HG03060 (cell line): ENCODE data around the gene NAV3.

ENCODE experiments used
- ATAC-seq: cut with Tn5 transposase; IDR thresholded peaks from one replicate; pipeline ENCODE4 v1.9.1; 2021; ENCODE audit warnings: low read depth, moderate number of reproducible peaks; ENCODE audit not compliant: unreplicated experiment

The NAV3 gene

DNA sequence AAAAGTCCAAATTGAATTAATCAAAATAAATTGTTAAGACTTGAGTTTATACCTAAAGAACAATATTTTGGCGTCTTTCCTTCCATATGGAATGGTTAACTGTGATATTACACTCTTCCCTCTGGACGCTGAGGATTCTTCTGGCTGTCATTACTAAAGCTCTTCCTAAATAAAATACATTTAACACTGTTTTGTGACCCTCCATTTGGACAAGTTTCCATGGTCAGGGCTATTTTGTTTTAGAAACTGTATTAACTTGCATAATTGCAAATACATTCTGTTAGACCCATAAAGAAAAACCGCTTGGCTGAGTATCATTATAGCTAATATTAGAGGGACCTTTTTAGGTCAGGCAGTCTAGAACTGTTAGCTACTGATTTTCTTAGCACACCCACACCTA, 87.4 kb downstream of the NAV3 start:
- no peak for ATAC-seq

DNA sequence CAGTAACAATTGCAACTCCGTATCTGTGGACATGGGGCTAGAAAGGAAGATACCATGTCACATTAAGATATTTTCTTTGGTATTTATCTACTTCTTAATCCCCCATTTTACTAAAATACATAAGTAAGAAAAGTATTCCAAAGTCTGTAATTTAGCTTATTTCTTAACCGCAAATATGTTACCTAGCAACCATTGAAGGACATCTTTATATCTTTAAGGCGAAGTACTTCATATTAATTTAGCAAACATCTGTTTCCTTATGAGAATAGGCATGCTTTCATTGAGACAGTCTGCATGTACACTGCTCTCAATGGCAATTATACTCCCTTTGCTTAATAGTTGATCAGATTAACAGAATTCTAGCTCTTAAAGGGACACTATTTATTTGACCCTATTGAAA, 88.8 kb downstream of the NAV3 start:
- no peak for ATAC-seq

DNA sequence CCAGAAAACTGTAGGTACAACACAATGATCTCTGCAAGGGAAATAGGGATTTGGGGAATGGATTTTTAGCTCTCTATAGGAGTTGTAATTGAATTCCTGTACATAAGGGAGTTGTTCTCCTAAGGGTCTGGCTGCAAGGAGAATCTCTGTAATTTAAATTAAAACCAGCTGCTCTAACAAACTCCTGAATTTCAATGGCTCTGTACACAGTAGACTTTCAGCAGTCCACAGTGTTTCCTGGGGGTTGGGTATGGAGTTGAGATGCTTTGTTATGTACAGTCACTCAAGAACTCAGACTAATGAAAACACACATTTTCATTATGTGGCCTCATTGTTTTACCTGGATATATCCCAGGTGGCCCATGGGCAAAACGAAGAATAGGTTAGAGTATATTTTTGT, 93.2 kb downstream of the NAV3 start:
- ATAC-seq, result no peak

DNA sequence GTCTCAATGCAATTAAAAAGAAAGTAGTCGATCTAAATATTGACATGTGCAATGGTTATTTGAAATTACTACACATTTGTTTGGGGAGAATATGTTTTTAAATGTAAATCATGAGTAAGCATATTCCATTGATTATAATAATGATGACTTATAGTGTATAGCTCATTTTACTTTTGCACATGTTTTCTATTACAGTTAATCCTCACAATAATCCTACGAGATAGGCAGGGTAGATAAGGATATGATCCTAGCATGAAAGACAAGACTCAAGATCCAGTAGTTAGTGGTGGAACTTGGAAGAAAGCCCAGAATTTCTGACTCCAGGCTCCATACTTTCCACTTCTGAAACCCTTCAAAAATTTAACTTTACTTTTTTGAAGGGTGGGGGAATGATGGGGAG, 94.0 kb downstream of the NAV3 start:
- ATAC-seq, result no peak

DNA sequence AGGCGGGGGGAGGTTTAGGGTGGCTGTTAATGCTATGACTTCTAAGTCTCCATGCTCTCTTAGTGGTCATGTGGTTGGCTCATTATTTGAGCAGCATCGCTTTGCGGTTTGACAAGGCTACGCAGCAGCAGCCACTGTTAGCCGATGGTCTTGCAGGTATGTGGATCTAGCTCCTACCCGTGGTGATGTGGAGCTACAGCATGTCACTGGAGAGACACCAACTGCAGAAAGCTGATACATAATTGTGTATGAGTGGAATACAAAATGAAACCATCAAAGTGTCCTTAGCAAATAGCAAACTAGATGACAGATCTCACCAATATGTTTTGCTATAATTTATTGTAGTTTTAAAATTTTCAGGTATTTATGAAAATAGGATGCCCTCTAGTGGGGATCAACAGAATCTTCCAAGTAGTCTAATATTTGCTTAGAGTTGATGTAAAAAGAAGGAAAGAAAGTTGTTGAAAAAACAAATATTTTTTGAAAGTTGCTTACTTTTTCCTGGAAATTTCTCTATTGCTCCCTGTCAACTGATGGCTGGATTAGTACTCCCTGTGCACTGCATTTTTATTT, 94.9 kb downstream of the NAV3 start:
- ATAC-seq, result peak; percentile 100

DNA sequence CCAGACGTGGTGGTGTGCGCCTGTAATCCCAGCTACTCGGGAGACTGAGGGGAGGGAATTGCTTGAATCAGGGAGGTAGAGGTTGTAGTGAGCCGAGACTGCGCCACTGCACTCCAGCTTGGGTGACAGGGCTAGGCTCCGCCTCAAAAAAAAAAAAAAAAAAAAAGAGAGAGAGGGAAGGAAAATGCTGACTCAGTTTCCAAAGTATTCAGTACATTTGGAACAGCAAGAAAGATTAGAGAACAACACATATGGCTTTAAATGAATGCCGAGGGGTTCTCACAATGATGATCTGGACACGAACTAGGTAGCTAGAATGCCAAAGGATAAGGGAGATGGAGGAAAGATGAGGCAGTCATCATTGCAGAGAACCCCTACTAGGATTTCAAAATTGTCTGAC, 97.4 kb downstream of the NAV3 start:
- ATAC-seq, result no peak

DNA sequence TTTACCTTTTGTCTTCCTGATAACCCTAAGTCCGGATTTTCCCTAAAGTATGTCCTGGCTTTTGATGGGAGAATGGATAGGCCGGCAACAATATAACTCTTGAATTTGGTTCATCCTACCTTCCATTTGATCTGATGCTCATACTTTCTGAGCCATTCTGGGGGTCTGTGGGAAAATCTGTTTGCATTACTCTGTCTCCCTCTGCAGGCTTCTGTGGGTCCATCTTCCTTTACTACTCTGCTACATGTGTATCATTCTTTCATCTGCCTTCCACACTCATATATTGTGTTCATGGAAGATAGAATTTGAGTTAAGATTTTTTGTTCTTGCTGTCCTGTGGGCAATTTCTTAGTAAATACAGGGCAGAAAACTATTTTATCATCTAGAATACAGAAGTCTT, 101.5 kb downstream of the NAV3 start:
- ATAC-seq, result no peak

DNA sequence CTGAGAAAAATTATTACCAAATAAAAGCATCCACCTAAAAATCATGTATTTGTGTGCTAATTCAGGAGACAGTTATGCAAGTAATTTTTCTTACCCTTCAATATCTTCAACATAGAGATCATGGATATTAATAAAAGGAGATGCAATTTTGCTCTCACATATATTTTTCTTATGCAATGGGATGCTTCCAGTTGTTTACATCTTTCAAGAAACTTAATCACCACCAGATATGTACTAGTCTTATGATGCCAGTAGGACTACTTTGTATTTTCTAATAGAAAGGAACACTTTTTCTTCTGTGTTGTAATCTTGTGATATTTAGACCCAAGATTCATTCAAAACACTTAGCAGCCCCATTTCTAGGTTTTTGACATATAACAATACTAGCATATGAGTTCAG, 107.6 kb downstream of the NAV3 start:
- no peak for ATAC-seq

DNA sequence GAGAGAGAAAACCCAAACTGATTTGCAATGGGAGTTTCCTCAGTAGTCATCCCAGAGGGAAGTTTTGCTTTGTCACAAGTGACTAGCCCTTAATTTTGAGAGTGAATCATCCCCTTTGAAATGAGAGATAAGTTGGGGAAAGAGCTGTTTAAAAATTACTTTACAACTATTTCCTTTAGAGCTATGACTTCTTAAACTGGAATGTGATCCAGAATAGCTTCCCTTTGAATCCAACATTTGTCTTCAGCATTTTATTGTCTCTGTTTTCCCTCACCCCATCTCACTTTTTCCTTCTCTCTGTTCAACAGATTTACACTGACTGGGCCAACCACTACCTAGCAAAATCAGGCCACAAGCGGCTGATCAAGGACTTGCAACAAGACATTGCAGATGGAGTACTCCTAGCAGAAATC, 109.3 kb downstream of the NAV3 start:
- ATAC-seq, result no peak

DNA sequence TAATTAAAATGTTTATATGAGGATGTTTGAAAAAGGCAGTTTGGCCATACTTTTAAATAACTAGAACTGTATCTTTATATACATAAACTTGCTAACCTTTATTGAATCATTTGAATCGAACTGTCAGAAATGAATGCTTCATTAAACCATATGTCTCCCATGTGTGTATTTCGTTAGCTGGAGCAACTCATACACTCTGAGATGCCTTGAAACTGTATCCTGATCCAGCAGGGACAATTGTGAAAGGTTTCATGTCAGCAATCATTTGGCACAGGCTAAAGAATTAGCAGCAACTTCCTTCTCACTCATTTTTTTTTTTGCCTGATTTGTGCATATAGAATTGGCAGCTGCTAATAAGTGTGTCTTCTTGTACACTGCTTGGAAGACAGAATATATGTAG, 109.9 kb downstream of the NAV3 start:
- no peak for ATAC-seq

DNA sequence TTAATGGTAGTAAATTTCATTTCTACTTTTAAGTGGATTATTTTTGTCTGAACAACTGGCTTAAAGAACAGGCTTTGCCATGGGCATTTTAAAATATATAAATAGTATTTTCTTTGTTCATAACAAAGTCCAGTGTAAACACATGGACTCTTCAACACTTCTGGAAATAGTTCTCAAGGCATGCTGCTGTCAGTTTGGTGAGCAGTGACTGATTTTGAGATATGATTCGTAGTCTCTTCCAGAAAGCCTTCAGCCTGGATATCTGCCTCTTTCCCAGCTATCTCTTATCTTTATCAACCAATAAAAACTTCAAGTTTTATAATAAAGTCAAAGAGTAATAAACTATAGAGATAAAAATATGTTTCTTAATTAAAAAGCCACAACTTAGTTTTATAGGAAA, 110.7 kb downstream of the NAV3 start:
- ATAC-seq, result no peak

DNA sequence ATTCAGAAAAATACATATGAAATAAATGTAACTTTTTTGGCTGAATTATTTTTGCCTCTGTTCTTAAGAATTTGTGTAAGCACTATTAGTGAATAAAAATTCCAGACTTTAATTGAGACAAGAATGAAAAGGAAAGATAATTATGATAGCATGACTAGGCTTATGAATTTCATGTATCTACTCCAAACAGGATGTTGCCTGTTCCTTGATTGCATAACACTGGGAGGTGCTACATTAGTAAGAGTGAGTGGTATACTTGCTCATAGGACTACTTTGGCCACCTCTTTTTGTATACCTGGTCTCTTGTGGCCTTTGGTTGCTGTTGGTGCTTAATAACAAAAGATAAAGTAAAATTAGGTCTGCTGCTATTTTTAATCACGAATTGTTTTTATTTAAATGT, 112.8 kb downstream of the NAV3 start:
- ATAC-seq, result no peak

DNA sequence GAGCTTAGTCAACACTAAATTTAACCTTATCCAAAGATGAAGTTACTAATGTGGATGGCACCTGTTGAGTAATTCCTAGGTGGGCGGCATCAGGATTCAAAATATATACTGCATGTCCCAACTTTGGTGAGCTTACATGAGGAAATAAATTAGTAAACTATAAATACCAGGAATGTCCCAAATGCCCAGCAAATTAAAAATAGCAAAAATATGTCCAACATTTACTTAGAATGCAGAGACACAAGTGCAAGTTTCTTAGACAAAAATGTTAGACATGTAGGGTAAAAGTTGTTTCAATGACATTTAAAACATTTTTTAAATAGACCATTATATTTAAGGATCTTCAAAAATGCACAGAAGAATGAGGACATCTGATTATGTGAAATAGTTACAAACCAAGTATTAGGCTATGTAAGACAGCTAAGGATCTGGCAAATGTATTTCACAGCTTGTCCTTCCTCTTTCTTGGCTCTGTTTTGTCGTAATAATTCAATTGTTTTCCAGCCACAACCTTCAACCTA, 115.9 kb downstream of the NAV3 start:
- ATAC-seq, result no peak

DNA sequence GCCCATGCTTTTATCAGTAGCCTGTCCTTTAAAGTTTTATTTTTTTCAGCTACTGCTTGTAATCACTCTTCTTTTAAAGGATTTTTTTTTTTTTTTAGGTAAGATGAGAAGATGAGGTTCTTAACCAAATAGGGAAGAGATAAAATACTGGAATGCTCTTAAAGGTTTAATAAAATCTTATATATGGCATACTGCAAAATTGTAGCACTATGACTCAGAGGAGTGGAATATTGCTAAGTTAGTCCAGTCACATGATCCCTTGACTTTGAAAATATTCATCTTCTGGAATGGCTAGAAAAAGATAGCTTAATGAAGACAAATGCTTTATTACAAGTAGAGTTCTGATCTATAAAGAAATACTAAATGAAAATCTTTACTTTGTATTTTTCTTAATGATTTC, 116.6 kb downstream of the NAV3 start:
- ATAC-seq, result no peak

DNA sequence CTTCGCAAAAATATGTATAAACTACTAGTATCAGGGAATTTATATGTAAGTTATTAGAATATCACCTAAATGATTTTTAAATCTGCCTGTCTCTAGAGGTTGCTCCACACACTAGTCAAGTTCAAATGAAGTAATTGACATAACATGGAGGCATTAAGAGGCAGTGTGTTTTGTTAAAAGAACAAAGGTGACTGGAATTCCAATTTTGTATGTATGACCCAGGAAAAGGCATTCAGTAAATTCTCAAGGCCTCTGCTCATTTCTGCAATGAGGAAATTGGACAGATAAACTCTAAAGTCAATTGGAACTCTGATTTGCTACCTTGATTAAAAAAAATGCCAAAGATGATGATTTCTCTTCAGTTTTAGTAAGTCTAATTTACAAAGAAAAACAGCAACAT, 117.1 kb downstream of the NAV3 start:
- no peak for ATAC-seq

DNA sequence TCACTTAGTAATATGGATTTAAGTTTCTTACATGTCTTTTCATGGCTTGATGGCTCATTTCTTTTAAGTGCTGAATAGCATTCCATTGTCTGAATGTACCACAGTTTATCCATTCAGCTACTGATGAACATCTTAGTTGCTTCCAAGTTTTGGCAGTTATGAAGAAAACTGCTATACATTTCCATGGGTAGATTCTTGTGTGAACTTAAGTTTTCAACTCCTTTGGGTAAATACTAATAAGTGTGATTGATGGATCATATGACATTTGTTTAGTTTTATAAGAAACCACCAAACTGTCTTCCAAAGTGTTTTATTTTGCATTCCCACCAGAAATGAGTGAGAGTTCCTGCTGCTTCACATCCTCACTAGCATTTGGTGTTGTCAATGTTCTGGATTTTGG, 119.2 kb downstream of the NAV3 start:
- ATAC-seq, result no peak

DNA sequence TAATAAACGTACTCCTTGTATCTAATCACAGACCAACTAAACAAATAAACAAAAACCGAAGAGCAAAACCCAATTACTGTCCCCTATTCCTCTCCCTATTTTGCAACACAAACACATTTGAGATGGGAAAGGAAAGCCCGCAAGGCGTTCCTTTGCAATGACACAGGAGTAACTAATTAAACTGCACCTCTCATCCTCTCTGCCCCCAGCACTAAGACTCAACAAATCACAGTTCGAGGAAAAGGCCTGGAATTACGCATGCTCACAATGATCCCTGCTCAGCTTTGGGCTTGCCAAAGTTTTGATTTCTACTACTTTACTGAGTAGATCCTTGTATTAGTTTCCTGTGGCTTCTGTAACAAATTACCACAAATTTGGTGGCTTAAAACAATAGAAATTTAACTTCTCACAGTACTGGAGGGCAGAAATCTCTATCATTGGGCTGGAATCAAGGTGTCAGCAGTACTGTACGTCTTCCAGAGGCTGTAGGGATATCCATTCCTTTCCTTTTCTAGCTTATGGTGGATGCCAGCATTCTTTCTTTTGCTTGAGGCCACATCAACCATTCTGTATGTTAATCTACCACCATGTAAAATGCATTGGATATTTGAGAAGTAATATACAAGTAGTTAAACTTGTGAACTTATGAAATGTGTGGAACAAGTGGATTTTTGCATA, 123.0 kb downstream of the NAV3 start:
- ATAC-seq, result no peak

DNA sequence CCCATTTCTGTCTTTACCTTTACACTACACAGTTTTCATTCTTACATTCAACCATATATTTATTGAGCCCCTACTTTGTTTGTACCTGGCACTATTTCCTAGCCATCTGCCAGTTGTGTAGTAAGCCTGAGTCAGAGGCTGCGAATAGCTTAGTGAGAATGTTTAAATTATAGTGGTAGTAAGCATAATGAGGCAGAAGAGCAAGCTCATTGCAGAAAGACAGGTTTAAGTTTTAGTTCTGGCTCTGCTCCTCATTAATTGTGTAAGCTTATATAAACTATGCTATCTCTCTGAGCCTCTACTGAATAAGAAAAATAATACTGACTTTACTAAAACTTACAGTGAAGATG, 123.5 kb downstream of the NAV3 start:
- no peak for ATAC-seq

DNA sequence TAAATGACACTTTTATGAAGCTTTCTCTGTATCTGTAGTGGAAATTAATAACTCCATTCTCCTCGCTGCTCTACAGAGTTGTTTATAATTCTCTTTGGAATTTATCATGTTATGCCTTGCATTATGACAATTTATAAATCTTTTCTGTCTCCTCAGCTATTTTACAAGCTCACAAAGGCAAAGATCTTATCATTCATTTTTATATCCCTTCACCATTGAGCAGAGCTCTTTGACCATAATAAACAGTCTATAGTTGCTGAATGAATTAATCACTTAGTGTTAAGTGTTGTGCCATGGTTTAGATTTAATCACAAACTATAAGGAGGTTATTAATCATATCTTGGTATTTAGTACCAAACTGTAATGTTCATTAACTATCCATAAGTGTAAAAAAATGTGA, 126.4 kb downstream of the NAV3 start:
- ATAC-seq, result no peak

DNA sequence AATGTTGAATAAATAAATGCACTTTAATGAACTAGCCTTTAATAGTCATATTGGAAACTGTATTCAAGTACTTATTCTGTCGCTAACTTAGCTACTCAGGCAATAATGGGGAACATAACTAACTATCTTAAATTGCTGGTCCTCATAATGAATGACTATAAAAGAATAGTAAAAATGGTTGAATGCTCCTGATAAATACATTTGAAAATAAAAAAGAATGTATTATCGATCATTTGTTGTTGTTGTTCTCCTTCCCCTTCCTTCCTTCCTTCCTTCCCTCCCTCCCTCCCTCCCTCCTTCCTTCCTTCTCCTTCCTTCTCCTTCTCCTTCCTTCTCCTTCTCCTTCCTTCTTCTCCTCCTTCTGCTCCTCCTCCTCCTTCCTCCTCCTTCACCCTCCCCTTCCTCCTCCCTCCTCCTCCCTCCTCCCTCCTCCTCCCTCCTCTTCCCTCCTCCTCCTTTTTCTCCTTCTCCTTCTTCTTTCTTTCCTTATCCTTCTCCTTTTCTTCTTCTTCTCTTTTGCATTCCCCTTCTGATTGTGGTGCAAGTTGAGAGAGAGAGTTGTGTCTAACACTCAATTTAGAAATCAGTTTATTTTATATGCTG, 133.0 kb downstream of the NAV3 start:
- ATAC-seq, result no peak

DNA sequence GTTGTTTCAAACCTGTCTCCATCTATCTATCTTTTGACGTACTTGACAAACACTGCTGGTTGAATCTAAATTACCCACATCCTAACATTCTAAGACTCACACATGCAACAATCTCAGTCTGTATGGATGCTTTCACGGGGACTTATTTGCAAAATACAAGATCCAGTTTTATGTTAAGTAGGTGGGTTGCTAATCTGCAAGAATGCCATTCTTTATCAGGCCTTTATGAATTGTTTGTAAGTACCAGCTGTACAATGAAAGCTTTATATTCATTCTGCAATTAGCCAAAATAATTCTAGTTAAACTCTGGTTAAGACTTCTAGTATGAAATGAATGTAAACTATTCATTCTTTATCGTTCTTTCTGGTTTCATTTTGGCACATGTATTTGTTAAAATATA, 135.1 kb downstream of the NAV3 start:
- no peak for ATAC-seq

DNA sequence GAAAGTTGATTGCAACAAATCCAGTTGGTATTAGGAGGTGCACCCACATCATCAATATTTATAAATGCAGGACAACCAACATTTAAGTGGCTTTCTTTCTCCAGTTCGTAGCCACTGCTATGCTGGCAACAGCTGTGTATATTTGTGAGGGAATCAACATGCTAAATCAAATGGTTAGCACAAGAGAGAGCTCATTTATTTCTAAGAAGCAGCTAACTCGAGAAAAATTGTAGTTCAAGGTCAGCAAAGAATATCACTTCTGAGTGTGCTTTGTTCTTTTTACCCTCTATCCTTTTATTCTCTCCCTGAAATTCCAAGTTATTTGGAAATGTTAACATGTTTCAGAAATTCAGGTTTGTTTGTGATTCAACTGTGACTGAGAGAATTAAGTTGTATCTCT, 137.3 kb downstream of the NAV3 start:
- no peak for ATAC-seq
